GM19455 (cell line): Measurements from ENCODE around the gene STARD4.
A peak's percentile ranks its signal among the peaks of the same experiment; 100 is the strongest.

Experiments used
- ATAC-seq: cut with Tn5 transposase; IDR thresholded peaks from one replicate; pipeline ENCODE4 v1.9.1; 2021; ENCODE audit not compliant: unreplicated experiment

STARD4 gene

GRCh38 chr5:111528056-111528455, 15.7 kb upstream of the STARD4 start:
- no peak for ATAC-seq

GRCh38 chr5:111520908-111521307, 8.6 kb upstream of the STARD4 start:
- ATAC-seq = no peak

GRCh38 chr5:111518777-111519176, 6.4 kb upstream of the STARD4 start:
- ATAC-seq = no peak

GRCh38 chr5:111517853-111518501, 5.6 kb upstream of the STARD4 start:
- ATAC-seq = no peak

GRCh38 chr5:111514087-111514486, 1.8 kb upstream of the STARD4 start:
- ATAC-seq = no peak

- no peak for ATAC-seq
These were observed 791 bp upstream of the STARD4 start for GRCh38 chr5:111513131-111513520.

GRCh38 chr5:111511831-111512374, 432 bp downstream of the STARD4 start:
- peak; percentile 36 for ATAC-seq

GRCh38 chr5:111511174-111511830, 1.0 kb downstream of the STARD4 start:
- no peak for ATAC-seq

GRCh38 chr5:111509119-111509518, 3.2 kb downstream of the STARD4 start:
- no peak for ATAC-seq

- ATAC-seq = no peak
These were observed 5.1 kb downstream of the STARD4 start for GRCh38 chr5:111507276-111507675.

GRCh38 chr5:111505096-111505495, 7.2 kb downstream of the STARD4 start:
- no peak for ATAC-seq

GRCh38 chr5:111502956-111503355, 9.4 kb downstream of the STARD4 start:
- ATAC-seq = no peak

GRCh38 chr5:111498346-111498745, 14.0 kb downstream of the STARD4 start:
- ATAC-seq = no peak

- ATAC-seq = no peak
These were observed 17.2 kb downstream of the STARD4 start for GRCh38 chr5:111495159-111495558.

GRCh38 chr5:111494355-111494999, 17.9 kb downstream of the STARD4 start:
- ATAC-seq = no peak

- no peak for ATAC-seq
These were observed 19.3 kb downstream of the STARD4 start for GRCh38 chr5:111493031-111493430.

GRCh38 chr5:111488353-111488752, 24.0 kb downstream of the STARD4 start:
- ATAC-seq = no peak

GRCh38 chr5:111486926-111487325, 25.4 kb downstream of the STARD4 start:
- ATAC-seq = no peak

- ATAC-seq = no peak
These were observed 26.3 kb downstream of the STARD4 start for GRCh38 chr5:111486055-111486454.

GRCh38 chr5:111480346-111480745, 32.0 kb downstream of the STARD4 start:
- no peak for ATAC-seq

- no peak for ATAC-seq
These were observed 33.4 kb downstream of the STARD4 start for GRCh38 chr5:111478898-111479297.

- ATAC-seq = no peak
These were observed 34.1 kb downstream of the STARD4 start for GRCh38 chr5:111478266-111478665.
